A204.1 (cell line): ENCODE data around the gene ARHGAP1.

Source experiments
- FAIRE-seq: peaks from 2 replicates; lab custom pipeline; 2012; peaks lifted over from hg19 to GRCh38; lab: Jason Lieb, UNC

Gene ARHGAP1

GRCh38 chr11:46639197-46639839, 61.1 kb downstream of the ARHGAP1 start:
- no peak for FAIRE-seq

GRCh38 chr11:46637546-46637945, 62.9 kb downstream of the ARHGAP1 start:
- no peak for FAIRE-seq

GRCh38 chr11:46635557-46636139, 64.8 kb downstream of the ARHGAP1 start:
- no peak for FAIRE-seq

GRCh38 chr11:46633291-46634217, 66.9 kb downstream of the ARHGAP1 start:
- no peak for FAIRE-seq

GRCh38 chr11:46632502-46632901, 67.9 kb downstream of the ARHGAP1 start:
- FAIRE-seq = no peak

- no peak for FAIRE-seq
These were observed 68.7 kb downstream of the ARHGAP1 start for GRCh38 chr11:46631676-46632075.

- FAIRE-seq = no peak
These were observed 70.2 kb downstream of the ARHGAP1 start for GRCh38 chr11:46630237-46630636.

GRCh38 chr11:46628961-46629360, 71.5 kb downstream of the ARHGAP1 start:
- FAIRE-seq = no peak
